Measurements from ENCODE around the gene GABBR2.
"Not testable (repeated sequence)": the region's sequence is repeated elsewhere in the genome, so short reads cannot be mapped to it uniquely, and the experiment has no call there.

Gene GABBR2

DNA sequence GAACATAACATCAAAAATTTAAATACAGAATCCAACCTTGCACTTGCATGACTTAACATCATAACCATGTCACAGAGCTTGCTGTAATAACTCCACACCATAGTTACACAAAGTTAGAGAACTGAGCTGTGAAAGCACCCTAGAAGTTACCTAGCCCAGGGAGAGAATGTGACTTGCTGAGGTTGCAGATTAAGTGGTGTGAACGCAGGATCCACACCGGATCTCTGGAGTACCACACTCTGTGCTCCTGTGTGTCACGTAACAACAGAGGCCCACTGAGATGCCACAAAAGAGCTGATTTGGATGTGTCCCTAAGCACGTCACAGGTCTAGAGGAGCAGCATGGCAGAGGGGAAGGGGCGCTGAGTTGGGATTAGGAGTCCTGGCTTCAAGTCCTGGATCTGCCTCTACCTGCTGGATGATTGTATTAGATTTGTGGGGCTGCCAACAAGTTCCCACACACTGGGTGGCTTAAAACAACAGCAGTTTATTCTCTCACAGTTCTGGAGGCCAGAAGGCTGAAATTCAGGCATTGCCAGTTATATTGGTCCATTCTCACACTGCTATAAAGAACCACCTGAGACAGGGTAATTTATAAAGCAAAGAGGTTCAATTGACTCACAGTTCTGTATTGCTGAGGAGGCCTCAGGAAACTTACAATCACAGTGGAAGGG, 240.0 kb downstream of the GABBR2 start:
- no peak for DNase-seq

GRCh38 chr9:98465799-98466198, 242.9 kb downstream of the GABBR2 start:
- no peak for DNase-seq

GRCh38 chr9:98464156-98464690, 244.5 kb downstream of the GABBR2 start:
- not testable (repeated sequence) for DNase-seq

DNA sequence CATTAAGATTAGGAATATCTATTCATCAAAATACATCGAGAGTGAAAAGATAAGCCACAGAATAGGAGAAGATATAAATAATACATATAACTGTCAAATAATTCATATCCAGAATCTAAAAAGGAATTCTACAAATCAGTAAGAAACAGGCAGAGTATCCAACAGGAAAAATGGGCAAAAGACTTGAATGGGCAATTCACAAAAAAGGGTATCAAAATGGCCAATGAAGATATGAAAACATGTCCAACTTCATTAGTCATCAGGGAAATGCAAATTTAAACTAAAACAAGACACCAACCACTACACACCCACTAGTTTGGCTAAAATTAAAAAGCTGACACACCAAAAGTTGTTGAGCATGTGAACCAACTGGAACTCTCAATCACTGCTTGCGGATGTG, 246.4 kb downstream of the GABBR2 start:
- DNase-seq: no peak

DNA sequence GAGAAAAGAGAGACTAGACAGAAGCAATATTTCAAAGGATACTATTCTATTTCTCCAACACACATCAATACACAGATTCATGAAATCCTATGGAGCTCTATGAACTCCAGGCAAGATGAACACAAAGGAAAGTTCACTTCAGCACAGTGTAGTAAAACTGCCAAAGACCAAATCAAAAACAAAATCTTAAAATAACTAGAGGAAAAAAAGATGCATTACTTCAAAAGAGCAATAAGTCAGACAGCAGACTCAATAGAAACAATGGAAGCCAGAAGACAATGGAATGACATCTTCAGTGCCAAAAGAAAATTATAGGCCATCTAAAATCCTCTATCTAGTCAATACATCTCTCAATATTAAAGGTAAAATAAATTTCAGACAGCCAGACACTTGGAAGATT, 248.0 kb downstream of the GABBR2 start:
- no peak for DNase-seq

GRCh38 chr9:98457726-98458370, 250.9 kb downstream of the GABBR2 start:
- DNase-seq: no peak

DNA sequence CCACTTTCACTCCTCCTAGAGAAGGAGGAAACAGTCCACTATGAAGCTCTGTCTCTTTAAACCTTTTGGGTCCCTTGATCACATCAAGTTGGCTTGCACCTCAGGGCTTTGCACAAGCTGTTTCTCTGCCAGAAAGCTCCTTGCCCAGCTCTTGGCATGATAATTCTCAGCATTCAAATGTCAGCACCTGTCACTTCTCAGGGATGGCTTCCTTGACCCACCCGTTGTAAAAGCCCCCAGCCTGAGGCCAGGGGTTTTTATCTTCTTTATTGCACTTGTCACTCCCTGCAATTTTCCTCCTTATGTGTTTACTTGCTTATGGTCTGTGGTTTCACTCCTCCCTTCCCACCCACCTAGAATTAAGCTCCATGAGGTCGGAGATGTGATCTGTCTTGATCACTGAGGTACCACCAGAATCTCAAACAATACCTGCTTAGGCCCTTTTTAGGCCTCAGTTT, 252.6 kb downstream of the GABBR2 start:
- no peak for DNase-seq

DNA sequence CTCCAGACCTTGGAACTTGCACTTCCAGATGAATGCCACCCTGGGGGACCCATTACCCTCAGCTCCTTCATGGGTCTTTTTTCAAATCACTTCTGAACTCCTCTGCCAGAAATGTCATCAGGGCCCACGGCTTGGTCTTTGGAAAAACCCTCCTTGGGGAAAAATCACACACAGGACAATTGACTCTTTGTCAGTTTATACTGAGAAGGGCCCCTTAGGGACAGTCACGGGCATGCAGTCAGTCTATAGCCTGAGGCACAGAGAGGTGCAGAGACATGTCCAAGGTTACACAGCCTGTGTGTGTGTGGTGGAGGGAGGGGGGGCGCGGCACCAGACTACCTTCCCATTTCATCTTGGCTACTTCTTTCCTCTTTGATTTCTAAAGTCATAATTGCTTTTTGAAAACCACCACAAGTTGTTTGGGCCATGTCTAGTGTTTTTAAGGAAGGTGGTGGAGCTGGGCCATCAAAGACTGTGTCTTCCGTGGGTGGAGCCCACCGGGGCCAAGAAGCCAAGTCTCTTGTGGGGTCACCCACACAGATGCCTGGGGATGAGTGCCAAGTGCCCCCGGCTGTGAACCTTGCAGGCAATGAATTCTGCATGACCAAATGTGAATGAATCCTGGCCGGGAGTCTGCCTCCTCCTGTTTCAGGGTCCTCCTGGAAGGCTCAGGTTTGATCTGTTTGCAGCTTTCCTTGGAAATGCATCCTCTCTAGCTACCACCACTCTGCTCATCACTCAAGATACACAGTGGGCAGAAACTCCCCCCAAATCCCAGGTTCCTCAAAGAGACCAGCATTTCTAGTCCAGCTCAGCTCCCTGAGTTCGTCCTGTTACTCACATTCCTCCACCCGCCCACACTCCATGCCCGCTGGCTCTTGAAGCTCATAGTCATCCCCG, 253.2 kb downstream of the GABBR2 start:
- DNase-seq: no peak

GRCh38 chr9:98453589-98454311, 255.0 kb downstream of the GABBR2 start:
- no peak for DNase-seq

- DNase-seq: no peak
These were observed 257.2 kb downstream of the GABBR2 start for GRCh38 chr9:98451576-98451975.

DNA sequence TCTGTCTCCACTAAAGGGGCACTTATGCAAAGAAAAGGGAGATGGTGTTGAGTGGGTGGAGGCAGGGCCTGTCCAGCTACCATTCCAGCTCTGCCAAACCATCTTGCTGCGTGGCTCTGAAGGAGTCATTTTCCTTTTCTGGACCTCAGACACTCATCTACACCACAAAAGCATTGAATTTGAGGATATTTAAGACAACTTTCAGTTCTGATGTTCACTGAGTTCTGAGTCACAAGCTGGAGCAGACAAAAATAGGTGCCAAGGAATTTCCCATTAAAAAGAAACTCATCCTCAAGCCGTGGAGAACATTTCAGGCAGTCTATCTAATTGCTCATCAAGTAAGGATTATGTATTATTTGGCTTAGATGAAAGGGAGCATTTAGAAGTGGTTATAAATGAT, 258.2 kb downstream of the GABBR2 start:
- DNase-seq: no peak

DNA sequence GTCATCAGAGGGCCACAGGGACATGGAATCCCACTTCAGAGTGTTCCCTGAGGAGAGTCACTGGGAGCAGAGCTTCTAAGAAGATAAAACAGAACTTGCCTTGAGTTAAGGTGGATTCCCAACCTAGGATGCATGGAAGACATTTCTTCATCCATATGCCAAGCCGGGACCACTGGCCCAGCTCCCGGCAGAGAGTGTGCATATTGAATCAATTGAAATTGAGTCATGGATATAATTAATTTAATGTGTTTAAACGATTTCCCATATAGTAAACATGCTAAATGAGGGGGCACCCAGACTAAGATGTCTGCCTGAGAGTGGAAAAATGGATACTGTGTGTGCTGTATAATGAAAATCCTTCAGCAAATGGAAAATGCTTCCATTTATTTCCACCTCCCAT, 258.9 kb downstream of the GABBR2 start:
- DNase-seq: no peak

GRCh38 chr9:98445576-98445975, 263.2 kb downstream of the GABBR2 start:
- DNase-seq: no peak

- DNase-seq: no peak
These were observed 264.1 kb downstream of the GABBR2 start for GRCh38 chr9:98444601-98445000.

DNA sequence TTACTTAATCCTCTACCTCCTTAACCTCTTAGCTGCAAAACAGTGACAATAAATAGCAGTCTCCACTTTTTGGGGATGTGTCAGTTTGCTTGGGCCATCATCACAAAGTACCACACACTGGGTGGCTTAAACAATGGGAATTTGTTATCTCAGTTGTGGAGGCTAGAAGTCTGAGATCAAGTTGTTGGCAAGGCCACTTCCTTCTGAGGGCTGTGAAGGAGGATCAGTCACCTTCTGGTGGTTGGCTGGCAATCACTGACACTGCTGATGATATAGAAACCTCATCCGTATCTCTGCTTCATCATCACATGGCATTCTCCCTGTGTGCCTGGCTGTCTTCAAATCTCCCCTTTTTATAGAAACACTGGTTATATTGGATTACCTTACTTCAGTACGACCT, 266.2 kb downstream of the GABBR2 start:
- DNase-seq: no peak

DNA sequence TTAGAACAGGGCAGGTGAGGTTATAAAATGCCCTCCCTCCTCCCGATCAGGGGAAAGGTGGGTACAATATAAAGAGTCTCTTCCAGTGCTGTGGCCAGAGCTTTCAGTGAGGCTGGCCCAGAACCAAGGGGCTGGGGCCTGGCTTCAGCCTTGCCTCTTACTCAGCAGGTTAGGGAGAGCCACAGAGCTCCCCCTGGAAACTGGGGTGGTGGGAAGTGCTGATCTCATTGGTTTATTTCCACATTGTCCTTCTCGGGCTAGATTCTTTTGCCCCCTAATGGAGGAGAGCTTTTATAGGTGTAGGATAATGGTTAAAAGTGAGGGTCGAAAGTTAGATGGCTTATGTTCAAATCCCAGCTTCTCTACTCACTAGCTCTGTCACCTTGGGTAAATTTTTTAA, 266.6 kb downstream of the GABBR2 start:
- no peak for DNase-seq

- DNase-seq: no peak
These were observed 270.1 kb downstream of the GABBR2 start for GRCh38 chr9:98438666-98439065.

DNA sequence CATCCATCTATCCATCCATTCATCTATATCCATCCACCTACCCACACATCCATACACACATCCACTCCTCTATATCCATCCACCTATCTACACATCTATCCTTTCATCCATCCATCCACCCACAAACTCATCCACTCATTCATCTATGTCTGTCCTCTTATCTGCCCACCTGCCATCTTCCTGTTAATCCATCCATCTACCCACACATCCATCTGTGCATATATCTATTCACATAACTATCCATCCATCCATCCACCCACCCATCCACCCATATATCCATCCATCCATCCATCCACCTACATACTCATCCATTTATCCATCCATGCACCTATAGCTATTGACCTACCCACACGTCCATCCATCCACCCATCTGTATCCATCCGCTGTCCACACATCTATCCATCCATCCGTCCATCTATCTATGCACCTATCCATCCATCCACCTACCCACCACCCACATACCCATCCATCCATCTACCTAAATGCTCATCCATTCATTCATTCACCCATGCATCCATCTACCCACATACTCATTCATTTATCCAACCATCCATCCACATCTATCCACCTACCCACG, 271.2 kb downstream of the GABBR2 start:
- DNase-seq: no peak

GRCh38 chr9:98432960-98433359, 275.8 kb downstream of the GABBR2 start:
- DNase-seq: no peak

GRCh38 chr9:98432134-98432533, 276.6 kb downstream of the GABBR2 start:
- DNase-seq: no peak

DNA sequence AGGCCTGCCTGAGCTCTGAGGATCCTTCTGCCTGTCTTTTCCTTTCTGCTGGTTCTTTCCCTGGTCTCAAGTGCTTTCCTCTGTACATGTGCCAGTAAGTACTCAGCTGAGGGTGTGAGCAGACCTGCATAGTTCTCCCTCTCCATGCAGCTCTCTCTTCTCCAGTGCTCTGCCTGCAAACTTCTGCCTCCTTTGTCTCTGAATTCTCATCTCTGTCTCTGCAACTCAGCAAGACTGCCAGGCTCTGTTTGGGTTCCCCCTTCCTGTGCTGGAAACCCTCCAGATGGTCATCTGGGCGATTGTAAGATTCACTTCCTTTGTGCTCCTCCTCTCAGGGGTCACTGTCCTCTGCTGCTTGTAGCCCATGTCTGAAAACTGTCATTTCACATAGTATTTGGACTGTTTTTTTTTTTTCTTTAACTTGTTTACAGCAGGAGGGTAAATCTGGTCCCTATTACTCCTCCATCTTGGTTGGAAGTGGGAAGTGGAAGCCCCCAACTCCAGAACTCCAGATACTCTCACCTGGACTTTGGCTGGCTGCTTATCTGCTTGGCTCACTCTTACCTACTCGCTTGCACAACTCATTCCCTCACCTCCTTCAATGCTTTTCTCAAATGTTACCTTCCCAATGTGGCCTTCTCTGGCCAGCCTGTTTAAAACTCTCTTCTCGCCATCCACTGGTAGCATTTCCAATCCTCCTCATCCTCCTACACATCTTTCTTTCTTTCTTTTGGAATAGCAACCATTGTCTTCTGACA, 278.0 kb downstream of the GABBR2 start:
- no peak for DNase-seq

GRCh38 chr9:98429613-98430012, 279.1 kb downstream of the GABBR2 start:
- no peak for DNase-seq

Measured in DMS79 (cell line).